Esophagus squamous epithelium (tissue), 5 donors: ENCODE results near the gene FUT2. TPM values are rescaled to one million over a fixed set of nuclear protein-coding genes. Genes with fewer than 3 reads are reported as not detected.

Experiments used
- DNase-seq: peaks from one replicate; lab custom pipeline; 2025; lab: John Stamatoyannopoulos, UW
- H3K27ac ChIP-seq, 4 donors: fragments of 200-600 bp; sonication (generic); one replicate each; pipeline ENCODE4 v1.5.1; 2016 to 2019; ENCODE audit warnings: mild to moderate bottlenecking in 1 of 4
- H3K27me3 ChIP-seq, 4 donors: fragments of 200-600 bp; sonication (generic); 1 replicate in 3 of 4; 2 replicates in 1 of 4; pipeline versions ENCODE4 v1.5.1 to v1.6.0; 2017 to 2021; ENCODE audit warnings: antibody characterized with exemption in 1 of 4
- H3K36me3 ChIP-seq, 3 donors: fragments of 200-600 bp; sonication (generic); one replicate each; pipeline ENCODE4 v1.5.1; 2016 to 2019
- H3K4me1 ChIP-seq, 3 donors: fragments of 200-600 bp; sonication (generic); one replicate each; pipeline ENCODE4 v1.5.1; 2017 to 2019
- H3K4me3 ChIP-seq, 4 donors: fragments of 200-600 bp; sonication (generic); 1 replicate in 3 of 4; 2 replicates in 1 of 4; pipeline ENCODE4 v1.5.1; 2016 to 2019; ENCODE audit warnings: mild to moderate bottlenecking in 2 of 4, moderate library complexity in 1 of 4
- H3K9me3 ChIP-seq, 3 donors: fragments of 200-600 bp; sonication (generic); one replicate each; pipeline ENCODE4 v1.5.1; 2016 to 2019
- POLR2A ChIP-seq, 4 donors: fragments of 450-650 bp; IDR thresholded peaks; one replicate each; pipeline ENCODE4 v1.6.1; 2017; ENCODE audit warnings: antibody characterized with exemption in 4 of 4, mild to moderate bottlenecking in 4 of 4, moderate library complexity in 3 of 4
- WGBS, 2 donors: methylation state at CpG; one replicate each; pipeline ENCODE4 v1.1.5; 2018; 5-methylcytosine and 5-hydroxymethylcytosine counted together
- intact Hi-C: fragments of 100-400 bp; cut with DNase I; formaldehyde crosslinking; loops from one replicate; pipeline ENCODE4 v1.15.0; 2022
- total RNA-seq, 4 donors: library from RNA; depleted of rRNA; stranded (reverse); fragments of >200 nt; gene quantifications; one replicate each; pipeline ENCODE4 v1.1.0, GENCODE V29; 2016
- TF ChIP-seq, protein P1 (sequence below), 6 experiments: fragments of 450-650 bp in 4 of 6; fragments of 200-600 bp in 2 of 6; sonication (generic) in 2 of 6; IDR thresholded peaks; one replicate each; pipeline ENCODE4 v1.5.1; 2016 to 2019; ENCODE audit warnings: antibody characterized with exemption in 6 of 6, mild to moderate bottlenecking in 4 of 6, moderate library complexity in 4 of 6
- donor health status: DM: yes; HTN: yes; CAD: no.

FUT2 gene
- total RNA-seq, 4 donors from 2014 or later = 12.2 to 125 (median 38.5) TPM

DNA sequence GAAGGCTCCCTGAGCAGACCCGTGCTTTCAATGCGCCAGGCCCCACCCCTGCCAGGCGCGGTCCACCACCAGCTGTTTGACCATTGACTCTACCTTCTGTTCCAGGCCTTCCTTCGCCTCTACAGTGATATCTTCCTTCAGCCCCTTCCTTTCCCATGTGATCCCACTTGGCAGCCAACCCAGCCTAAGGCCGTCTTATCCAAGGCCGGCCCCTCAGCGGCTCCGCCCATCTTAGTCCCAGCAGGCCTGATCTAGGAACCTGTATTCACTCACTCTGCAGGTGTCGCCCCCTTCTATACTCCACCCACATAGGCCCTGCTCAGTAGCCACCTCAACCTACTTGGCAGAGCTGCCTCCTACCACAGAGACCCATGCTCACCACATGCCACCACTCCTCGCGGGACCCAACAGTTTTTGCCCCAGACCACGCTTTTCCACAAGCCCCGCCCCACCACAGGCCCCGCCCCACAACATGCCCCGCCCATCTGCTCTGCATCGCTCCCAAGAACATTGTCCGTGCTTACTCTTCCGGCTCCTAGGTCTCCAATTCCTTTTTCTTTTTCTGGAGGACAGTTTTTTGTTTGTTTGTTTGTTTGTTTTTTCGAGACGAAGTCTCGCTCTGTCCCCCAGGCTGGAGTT lies 41.7 kb downstream of the FUT2 start:
- TF ChIP-seq, protein P1, sequence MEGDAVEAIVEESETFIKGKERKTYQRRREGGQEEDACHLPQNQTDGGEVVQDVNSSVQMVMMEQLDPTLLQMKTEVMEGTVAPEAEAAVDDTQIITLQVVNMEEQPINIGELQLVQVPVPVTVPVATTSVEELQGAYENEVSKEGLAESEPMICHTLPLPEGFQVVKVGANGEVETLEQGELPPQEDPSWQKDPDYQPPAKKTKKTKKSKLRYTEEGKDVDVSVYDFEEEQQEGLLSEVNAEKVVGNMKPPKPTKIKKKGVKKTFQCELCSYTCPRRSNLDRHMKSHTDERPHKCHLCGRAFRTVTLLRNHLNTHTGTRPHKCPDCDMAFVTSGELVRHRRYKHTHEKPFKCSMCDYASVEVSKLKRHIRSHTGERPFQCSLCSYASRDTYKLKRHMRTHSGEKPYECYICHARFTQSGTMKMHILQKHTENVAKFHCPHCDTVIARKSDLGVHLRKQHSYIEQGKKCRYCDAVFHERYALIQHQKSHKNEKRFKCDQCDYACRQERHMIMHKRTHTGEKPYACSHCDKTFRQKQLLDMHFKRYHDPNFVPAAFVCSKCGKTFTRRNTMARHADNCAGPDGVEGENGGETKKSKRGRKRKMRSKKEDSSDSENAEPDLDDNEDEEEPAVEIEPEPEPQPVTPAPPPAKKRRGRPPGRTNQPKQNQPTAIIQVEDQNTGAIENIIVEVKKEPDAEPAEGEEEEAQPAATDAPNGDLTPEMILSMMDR (IDR thresholded peaks at IDR 0.05) = no peak
- TF ChIP-seq POLR2A (IDR thresholded peaks at IDR 0.05) = no peak
- Histone ChIP-seq H3K4me1 (peaks cover 22 to 59% (median 31%) of the 10 kb centered on the region in 3 donors), H3K27ac (no peak overlapping the region), H3K9me3 (no peaks in the 10 kb centered on the region), H3K27me3 (no peaks in the 10 kb centered on the region), H3K36me3 (no peaks in the 10 kb centered on the region), H3K4me3 (peak overlapping the region in 2 of 4 donors; percentile 69 to 78)
- DNase-seq = no peak
- WGBS, 2 donors = 60 to 69% methylated on average over 21 to 22 of the region's 22 CpGs
- intact Hi-C loops = no loop called here

DNA sequence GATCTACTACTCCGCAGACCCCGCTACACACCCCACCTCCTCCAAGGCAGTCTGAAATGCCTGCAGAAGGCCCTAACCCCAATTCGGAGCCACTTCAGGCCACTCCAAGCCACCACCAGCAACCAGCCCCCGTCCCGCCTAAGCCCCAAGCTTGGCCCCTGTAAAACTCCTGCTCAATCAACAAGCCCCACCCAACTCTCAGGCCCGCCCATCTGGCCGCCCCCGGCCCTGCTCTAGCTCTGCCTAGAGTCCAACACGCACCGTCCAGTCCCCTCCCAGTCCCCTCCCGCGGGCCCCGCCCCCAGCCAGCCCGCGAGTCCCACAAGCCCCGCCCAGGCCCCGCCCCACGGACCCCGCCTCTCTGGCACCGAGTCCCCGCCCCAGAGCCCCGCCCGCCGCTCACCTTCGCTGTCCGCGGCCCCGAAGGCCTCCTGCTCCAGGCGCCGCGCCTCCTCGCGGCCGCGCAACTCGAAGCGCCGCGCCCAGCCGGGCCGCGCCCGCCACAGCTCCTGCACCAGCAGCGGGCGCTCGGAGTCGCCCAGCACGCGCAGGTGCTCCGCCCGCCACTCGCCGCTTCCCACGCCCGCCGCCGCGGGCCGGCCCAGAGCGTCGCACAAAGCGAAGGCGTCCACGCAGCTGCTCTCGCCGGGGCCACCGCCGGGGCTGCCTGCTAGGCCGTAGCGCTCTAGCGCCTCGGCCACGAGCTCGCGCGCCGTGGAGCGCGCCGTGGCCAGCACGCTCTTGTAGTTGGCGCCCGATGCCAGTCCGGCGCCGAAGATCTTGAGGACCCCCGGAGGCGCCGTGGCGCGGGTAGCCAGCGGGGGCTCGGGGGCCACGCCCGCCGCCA lies 43.0 kb downstream of the FUT2 start:
- intact Hi-C loops = no loop called here

DNA sequence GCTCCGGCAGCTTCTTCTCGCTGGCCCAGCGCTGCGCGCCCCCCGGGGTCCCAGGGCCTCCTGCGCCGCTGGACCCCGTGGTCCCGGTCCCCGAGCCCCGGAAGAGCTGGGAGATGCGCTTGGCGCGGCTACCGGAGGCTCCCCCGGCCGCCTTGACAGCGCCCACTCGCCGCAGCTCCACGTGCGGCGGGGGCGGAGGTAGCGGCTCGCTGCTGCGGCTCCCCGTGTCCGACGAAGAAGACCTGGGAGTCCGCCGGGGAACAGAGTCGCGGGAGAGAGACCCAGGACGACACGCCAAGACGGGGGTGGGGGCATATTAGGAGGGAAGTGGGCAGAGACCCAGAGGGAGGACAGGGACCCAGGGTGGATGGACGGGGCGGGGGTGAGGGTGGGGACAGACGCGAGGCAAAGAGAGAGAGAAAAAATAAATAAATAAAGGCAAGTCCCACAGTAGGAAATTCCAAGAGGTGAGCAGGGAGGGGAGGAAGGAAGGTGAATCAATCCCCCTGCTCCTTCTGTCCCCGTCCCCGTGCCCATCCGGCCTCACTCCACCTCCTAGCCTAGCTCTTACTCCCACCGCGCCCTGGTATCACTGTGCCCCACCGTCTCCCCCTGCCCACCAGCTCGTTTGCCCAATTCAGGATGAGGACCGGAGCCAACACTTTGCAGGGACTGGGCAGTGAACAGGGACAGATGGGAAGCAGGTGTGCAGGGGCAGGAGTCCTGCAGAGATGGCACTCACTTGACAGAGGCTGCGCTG lies 43.8 kb downstream of the FUT2 start:
- no peak for DNase-seq
- intact Hi-C loops = no loop called here
- H3K4me3 ChIP-seq = peak overlapping the region; percentile 45 to 78 (median 58)
- WGBS, 2 donors = 26 to 45% methylated on average over 10 to 14 of the region's 51 CpGs
- no peaks in the 10 kb centered on the region for H3K9me3 ChIP-seq
- no peaks in the 10 kb centered on the region for H3K36me3 ChIP-seq
- peaks cover 22 to 58% (median 31%) of the 10 kb centered on the region in 3 donors for H3K4me1 ChIP-seq
- TF ChIP-seq POLR2A (IDR thresholded peaks at IDR 0.05) = no peak
- TF ChIP-seq, protein P1 (IDR thresholded peaks at IDR 0.05) = no peak
- no peaks in the 10 kb centered on the region for H3K27me3 ChIP-seq
- peak overlapping the region; percentile 78 to 87 (median 82) for H3K27ac ChIP-seq

More for the DNA sequence above, 43.0 kb downstream of the FUT2 start:
- Histone ChIP-seq H3K36me3 (no peaks in the 10 kb centered on the region), H3K27me3 (no peaks in the 10 kb centered on the region), H3K4me3 (peak overlapping the region; percentile 45 to 78 (median 58)), H3K9me3 (no peaks in the 10 kb centered on the region), H3K27ac (peak overlapping the region; percentile 78 to 87 (median 82)), H3K4me1 (peaks cover 22 to 59% (median 31%) of the 10 kb centered on the region in 3 donors)
- TF ChIP-seq POLR2A (IDR thresholded peaks at IDR 0.05) = peak in 2 of 4 donors; percentile 51 to 61
- TF ChIP-seq, protein P1 (IDR thresholded peaks at IDR 0.05) = peak in 5 of 6 experiments; percentile 12 to 76 (median 66)
- no peak for DNase-seq
- WGBS, 2 donors = 8 to 18% methylated on average over 4 to 6 of the region's 96 CpGs

DNA sequence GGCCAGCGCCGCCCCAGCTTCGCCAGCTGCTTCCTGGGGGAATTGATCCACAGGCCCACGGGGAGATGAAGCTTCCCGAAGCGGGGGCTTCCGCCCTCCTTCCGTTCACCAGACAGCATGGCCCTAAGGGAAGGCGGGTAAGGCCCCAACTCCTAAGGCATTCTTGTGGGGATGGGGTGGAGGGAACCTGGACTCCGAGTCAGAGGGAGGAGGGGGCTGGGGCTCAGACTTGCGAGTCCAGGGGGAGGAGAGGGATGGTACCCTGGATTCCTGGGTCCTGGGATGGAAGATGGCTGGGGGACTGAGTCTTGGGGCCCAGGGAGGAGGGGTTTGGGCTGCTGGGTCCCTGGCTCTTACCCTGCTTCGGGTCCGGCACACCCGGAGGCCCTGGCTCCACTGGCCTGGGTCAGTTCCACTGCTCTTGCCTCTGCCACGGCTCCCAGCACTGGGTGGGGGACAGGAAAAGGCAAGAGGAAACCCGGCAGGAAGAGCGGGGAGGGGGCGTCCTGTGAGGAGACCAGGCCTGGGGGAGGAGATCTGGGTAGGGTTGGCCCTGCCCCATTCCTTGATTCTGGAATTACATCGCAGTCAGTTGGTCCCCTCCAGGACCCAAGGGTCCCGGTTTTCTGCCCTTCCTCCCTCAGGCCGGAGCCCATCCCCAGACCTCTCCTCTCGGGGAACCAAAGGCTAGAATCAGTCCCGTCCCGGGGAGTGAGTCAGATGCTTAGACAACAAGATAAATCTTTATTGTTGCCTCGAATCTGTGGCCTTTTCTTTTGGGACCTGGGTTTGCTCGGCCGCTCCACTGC lies 44.6 kb downstream of the FUT2 start, which contains the start of gene RASIP1:
TSS of gene RASIP1 (minus strand) at position 447 of the 809 bp plus-strand sequence. CDS start at position 119, 328 bp downstream.
- WGBS, 2 donors = 58 to 68% methylated on average over 11 of the region's 27 CpGs

More for the DNA sequence above, 44.6 kb downstream of the FUT2 start, which contains the start of gene RASIP1:
- Histone ChIP-seq H3K27me3 (peaks cover 0 to under 1% (median 0%) of the 10 kb centered on the region in 4 donors), H3K27ac (peak within 1 kb of the TSS; percentile 78 to 87 (median 82)), H3K9me3 (no peaks in the 10 kb centered on the region), H3K4me3 (peak within 1 kb of the TSS; percentile 45 to 78 (median 58)), H3K36me3 (no peaks in the 10 kb centered on the region), H3K4me1 (peaks cover 22 to 50% (median 31%) of the 10 kb centered on the region in 3 donors)
- no peak for DNase-seq
- intact Hi-C loops = no loop called here
- TF ChIP-seq POLR2A (IDR thresholded peaks at IDR 0.05) = peak in 2 of 4 donors; percentile 33 to 50
- TF ChIP-seq, protein P1 (IDR thresholded peaks at IDR 0.05) = no peak
